NOMO-1 (cell line): ENCODE data around the gene FSTL4.

Experiments
- DNase-seq, 2 experiments: peaks; one replicate each; lab custom pipeline; 2025; ENCODE audit not compliant: unreplicated experiment in 2 of 2; lab: John Stamatoyannopoulos, UW

FSTL4 gene

DNA sequence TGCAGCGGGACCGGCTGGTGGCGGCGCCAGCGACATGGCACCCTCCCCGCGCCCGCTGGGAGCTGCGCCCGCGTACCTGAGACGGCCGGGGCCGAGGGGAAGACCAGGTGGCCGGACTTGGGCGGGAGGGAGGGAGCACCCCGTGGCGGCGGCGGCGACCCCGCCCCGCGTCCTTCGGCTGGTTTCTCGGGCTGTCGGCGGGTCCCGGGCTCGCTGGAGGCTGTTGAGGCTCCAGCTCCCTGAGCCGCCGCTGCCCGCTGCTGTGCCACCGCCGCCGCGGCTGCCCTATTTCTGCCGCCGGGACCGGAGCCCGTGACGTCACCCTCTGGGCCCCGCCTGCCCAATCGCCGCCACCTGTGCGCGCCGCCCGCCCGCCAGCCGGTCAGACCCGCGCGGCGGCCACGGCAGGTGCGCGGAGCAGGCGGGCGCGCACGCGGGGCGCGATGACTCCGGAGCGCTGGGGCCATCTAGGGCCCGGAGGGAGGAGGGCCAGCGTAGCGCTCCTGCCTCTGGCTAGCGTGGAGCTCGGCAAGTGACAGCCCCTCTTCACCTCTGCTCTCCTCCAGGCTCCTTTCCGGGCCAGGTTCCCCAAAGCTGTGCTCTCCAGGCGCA lies at the start of gene FSTL4:
Gene FSTL4 (minus strand): TSS at position 293 of the 612 bp plus-strand sequence.
- DNase-seq, result no peak

DNA sequence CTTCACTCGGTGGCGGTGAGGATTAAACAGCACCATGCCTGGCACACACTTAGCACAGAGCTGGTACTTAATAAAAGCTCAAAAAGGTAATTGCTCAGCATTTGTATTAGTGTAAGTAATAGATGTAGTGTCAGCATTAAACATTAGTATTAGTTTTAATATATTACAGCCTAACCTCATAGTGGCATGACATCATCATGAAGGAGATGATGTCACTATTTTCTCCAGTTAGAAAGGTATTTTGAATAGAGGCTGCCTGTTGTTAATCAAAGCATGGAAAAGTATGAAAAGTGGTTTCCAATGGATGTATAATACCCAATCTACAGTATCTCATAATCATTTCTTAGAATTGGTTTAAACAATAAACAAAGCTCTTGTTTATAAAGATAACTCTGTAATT lies 49.0 kb upstream of the FSTL4 start:
- no peak for DNase-seq

DNA sequence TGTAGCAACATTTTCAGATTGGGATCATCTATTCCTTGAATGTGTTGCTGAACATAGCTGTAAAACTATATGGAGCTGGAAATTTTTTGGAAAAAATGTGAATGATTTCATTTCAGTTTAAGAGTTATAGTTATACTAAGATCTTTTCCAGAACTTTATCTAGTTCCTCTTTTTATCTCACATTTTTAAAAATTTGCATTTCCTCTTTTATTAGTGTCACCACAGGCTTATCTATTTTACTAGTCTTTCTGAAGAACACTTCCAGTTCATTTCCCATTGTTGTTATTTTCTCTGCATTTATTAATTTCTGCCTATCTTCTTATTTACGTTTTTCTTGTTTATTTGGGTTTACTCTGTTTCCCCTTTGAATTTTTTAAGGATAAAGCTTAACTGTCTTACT lies 46.0 kb upstream of the FSTL4 start:
- peak in 1 of 2 experiments; percentile 58 for DNase-seq

DNA sequence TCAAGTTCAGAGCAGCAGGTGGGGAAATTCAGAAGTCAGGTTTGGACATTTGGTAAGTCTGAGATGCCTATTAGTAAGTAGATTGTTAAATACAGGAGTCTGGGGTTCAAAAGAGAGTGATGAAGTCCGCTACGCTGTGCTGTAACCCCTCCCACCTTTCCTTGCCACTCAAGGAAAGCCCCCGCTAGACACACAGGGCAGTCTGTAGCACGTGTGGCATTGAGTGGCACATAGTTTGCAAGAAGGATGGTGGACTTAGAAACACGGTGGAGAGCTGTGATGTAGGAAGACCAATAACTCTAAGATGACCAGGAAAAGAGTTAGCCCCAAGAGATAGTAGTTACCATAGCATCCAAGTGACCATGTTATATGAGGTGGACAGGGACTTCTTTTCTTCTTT lies 44.7 kb upstream of the FSTL4 start:
- DNase-seq, result no peak

DNA sequence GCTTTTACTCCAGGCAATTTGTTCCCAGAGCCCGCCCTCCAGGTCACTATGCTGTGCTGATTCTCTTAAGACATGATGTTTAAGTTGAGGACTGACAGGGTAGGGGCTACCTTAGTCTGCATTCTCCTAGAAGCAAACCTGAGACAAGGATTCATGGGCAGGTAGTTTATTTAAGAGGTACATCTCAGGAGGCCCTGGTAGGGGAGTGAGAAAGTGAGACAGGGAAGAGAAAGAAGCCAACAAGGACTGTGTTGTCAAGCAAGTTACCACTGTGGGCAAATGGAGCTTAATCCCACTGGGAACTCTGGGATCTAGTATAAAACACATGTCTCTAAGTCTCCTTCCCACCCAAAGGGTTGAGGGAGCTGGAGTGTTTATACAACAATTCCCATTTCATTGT lies 43.6 kb upstream of the FSTL4 start:
- no peak for DNase-seq

DNA sequence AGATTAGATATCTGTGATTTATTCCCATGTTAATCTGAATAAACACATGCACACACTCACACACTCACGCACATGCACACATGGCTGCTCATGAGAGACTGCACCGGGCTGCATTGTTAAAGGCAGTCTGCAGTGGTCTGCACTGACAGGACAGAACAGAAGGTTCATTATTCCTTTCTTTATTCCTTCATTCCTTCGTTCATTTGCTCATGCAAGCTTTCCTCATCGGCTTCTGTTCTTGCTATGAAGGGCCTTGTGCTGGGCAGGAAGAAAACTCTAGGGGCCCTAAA lies 41.4 kb upstream of the FSTL4 start:
- DNase-seq, result no peak

DNA sequence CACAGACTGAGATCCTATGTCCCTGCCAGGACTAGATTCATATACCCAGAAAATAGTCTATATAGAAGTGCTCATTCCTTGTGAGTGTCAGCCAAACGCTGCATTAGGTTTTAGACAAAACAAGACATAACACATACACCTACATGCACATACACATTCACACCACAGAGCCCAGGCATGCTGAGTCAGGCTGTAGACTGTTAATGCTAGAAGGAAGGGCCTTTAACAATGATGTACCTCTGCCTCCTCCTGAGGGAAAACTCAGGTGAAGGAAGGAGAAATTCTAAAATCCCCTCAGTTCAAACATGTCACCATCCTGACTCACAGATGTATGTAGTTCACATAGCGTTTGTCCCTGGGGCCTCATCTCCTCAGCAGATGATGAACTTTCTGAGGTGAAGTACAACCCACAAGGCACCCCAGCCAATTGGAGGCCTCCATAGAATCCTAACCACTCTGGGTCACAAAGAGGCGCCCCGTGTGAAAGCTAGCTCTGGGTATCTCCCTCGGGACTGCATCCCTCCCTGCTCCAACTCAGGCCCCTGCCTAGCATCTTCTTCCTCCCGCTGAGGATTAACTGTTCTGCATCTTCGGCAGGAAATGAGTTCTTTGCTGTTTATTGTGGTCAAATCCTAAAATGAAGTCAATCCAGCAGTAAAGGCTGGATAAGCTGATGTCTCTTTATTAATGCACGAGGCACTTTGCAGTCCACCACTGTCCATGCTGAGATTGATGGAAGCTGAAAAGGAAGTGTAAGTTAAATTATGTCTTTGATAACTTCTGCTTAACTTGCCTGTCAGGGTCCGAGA lies 40.8 kb upstream of the FSTL4 start:
- no peak for DNase-seq

DNA sequence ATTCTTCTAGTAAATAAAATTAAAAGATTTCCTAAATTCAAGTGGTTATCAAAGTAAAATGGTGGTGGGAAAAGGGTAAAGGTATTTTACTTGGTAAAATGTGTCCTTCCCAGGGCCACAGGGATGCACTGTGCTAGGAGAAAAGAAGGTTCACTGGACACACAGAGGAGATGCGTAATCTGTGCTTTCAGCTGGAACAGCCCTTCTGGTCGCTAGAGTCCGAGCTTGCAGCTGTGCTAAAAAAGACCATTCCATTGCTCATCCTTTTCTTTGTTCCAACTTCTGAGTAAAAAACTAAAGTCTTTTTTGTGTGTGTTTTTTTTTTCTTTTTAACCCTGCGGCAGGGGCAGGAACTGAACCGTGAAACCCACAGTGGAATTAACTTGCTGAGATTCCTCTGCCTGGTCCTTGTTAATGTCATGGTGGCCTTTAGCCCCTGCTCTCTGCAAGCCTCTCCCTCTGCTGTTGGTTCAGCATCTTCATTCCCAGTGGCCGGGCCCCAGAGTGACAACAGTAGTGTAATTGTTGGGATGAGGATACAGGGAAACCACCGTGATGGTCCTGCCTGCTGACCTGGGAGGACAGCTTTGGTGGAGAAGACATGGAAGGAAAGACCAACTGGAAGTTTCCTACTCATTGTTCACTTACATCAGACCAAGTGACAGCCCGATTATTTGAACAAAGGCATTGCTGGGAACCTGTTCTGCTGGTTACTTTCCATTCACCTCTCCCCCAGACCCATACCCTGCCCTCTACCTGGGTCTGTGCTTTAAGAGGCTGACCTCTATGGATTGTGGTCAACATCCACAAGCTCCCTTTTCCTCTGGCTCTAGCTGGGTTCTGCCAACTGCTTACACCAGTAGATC lies 31.9 kb upstream of the FSTL4 start:
- no peak for DNase-seq

DNA sequence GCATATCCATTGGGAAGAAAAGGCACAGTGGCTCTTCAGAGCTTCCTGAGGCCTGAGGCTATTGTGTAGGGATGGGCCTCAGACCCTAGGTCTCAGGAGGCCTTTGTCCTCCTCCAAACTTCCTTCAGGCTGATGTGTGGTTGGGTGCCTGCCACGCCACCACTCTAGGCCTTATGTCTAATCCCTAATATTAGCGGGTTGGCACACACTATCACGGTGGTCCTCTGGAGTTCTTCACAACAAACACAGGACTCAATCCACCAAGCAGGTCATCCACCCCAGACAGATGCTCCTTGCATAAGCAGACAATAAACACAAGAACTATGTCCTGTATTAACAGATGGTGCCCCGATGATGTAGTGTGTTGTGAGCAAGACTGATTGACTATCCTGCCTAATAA lies 31.0 kb upstream of the FSTL4 start:
- DNase-seq, result no peak

DNA sequence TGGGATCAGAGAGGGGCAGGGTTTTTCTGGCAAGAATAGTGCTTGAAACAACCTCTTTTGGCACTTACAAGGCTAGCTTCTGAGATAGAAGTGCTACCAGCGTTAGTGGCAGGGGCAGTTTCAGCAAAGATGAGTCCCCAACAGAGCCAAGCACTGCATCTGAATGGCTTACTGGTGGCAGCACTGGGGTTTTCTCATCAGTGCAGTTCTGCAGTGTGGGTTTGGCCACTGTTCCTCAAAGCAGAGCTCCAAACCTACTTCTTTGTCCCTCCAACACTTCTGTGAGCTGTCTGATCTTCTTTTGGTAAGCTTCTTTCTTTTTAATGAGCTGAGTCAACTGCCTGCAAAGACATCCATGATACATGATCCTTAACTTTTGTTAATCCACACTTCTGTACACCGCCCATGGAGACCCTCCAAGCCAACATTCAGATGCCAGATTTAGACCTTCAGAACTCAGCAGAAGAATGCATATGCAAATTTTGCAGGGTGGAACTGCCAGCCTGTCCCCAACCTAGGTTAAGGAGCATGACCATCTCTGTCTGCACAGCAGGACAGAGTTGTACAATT lies 29.9 kb upstream of the FSTL4 start:
- DNase-seq, result no peak

DNA sequence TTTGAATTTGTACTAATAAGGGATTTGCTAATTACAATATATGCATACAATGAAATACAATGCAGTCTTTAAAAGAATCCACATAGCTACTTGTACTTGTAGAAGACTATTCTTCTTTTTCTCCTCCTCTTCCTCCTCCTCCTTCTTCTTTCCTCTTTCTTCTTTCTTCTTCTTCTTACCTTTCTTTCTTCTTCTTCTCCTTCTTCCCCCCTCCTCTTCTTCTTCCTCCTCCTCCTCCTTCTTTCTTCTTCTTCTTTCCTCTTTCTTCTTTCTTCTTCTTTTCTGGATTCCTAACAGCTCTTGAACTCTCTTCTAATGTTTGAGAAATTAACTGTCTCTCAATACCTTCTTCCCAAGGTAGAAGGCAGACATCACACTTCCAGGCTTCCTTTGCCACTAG lies 29.3 kb upstream of the FSTL4 start:
- DNase-seq, result no peak

DNA sequence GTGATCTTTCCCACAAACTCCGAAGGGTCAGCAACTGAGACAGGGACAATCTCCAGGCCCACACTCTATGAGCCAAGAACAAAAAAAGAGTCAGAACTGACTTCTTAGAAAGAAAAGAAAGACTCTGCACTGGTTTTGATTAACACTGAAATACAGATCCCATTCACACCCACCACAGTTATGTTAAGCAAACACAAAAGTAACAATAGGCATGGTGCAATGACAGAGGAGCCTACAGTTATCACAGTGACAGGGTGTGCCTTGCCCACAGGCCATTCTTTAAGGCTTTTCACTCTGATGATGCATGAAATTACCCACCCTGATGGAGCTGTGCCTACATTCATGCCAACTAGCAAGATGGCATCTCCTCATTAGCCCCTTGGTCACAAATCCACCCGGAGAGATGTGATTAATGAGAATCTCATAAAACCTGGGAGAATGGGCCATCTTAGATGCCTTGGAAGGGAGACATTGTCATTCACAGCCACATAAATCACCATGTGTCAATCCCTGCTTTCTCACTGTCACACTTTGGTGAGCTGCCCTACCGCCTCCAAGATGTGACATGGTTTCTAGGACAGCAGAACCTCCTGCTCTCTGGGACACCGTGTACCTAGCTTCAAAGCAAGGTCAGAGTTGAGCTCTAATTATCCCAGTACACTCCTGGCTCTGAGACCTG lies 27.6 kb upstream of the FSTL4 start:
- no peak for DNase-seq

DNA sequence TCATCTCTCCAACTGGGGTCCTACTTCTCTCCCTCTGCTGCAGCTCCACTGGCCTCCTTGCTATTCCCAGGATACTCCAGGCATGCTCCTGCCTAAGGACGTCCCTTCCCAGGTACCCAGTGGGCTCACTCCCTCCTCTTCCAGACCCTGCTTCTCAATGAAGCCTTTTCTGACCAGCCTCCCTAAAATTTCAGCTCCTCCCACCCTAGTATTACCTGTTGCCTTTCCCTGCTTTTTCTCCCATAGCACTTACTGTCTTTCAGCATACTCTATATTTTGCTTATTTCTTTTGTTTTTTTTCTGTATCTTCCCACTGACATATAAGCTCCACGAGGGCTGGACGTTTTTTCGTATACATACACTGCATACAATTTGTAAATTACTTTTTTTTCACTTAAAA lies 26.1 kb upstream of the FSTL4 start:
- DNase-seq, result no peak

DNA sequence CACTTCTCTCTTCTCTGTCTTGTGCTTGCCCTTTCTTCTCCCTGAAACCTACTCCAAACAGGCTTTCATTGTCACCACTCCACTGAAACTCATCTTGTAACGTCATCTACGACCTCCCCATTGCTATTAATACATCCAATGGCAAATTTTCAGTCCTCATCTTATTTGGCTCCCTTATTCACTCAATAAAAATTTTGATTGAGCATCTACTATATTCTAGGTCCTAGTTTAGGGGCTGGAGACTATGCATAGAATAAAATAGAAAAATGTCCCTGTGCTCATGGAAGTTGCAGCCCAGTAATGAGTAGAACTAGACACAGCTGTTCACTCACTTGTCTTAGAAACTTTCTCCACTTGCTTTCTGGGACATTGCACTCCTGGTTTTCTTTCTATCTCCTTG lies 24.9 kb upstream of the FSTL4 start:
- DNase-seq, result no peak

DNA sequence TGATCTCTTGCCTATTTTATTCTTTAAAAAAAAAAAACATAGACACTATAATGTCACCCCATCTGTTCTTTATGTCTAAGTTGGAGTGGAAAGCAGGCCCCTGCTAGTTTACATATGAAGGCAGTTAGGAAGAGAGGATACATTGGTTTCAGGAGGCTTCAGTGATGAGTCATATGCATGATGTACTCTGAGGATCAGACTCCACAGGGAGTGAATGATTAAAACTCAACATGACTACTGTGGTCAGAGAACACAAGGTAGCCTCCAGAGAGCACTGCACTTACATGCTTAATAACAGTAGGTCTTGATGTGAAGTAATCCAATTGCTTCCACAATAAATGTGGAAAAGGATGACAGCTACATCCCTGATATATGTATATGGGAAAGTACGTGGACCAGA lies 22.7 kb upstream of the FSTL4 start:
- no peak for DNase-seq

DNA sequence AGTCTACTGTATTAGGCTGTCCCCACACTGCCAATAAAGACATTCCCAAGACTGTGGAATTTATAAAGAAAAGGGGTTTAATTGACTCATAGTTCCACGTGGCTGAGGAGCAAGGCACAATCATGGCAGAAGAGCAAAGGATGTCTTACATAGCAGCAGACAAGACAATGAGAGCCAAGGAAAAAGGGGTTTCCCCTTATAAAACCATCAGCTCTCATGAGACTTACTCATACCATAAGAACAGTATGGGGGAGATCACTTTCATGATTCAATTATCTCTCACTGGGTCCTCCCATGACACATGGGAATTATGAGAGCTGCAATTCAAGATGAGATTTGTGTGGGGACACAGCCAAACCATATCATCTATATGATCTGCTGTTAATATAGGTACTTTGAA lies 14.8 kb upstream of the FSTL4 start:
- DNase-seq, result no peak

DNA sequence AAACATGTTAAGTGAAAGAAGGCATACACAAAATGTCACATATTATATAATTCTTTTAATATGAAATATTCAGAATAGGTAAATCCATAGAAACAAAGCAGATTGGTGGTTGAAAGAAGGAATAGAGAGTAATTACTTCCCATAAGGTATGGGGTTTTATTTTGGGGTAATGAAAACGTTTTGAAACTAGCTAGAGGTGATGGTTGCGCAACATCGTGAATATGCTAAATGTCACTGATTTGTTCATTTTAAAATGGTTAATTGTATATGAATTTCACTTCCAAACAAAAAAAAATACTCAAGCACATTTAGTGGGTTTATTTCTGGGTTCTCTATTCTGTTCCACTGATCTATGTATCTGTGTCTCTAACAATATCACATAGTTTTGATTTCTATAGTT lies 12.0 kb upstream of the FSTL4 start:
- no peak for DNase-seq

DNA sequence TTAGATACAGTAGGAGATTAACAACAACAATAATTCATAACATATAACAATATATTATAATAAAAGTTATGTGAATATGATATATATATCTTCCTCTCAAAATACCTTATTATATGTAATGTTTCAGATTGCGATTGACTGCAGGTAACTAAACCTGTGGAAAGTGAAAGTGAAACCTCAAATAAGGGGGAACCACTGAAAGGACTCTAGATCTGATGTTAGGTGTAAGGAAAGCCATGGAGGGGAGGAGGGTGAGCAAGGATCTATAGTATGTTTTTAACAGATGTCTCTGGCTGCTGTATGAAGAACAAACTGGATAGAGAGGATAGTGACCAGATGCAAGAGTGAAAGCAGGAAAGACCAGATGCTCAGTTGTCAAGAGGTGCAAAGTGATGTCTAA lies 5.8 kb upstream of the FSTL4 start:
- DNase-seq, result no peak

DNA sequence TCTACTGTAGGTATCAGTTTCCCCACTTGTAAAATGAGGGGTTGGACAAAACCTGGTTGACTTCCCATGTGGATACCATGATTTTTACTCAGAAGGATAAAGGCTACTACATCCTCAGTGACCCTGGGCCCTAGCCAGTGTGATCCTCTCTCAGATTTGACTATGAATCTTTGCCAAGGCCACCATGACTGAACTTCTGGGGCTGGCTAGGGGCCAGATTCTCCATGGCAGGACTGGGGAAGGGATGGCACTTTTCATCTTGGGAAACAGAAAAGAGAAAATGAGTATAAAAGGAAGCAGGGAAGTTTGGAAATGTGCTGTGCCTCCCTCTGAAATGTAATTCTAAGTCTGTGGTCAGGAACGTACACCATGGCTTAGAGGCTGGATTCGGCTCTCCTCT lies 1.4 kb upstream of the FSTL4 start:
- DNase-seq, result no peak

DNA sequence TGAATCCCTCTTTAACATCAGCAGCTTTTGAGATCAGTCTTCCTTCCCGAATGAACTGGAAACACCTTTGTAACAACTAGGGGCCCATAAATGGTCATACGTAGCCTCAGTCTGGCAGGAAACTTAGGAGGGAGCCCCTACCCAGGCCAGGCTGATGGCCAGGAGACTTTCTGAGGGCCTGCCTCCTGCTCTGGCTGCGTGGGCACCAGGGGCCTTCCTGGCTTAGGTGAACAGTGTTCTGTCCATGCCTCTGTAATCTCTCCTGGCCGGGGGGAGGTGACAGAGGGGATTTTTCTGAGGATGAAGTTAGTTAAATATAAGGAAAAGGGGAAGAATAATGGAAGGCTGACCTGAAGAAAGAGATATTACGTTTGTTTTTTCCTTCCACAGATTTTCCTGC lies 843 bp upstream of the FSTL4 start:
- no peak for DNase-seq
